ENCODE measurements around the gene GHR. TPM values are rescaled to one million over a fixed set of nuclear protein-coding genes. Genes with fewer than 3 reads are reported as not detected.

Gene GHR
- total RNA-seq, 2 donors from 2014 or later = 0.27 to 1.2 TPM

DNA sequence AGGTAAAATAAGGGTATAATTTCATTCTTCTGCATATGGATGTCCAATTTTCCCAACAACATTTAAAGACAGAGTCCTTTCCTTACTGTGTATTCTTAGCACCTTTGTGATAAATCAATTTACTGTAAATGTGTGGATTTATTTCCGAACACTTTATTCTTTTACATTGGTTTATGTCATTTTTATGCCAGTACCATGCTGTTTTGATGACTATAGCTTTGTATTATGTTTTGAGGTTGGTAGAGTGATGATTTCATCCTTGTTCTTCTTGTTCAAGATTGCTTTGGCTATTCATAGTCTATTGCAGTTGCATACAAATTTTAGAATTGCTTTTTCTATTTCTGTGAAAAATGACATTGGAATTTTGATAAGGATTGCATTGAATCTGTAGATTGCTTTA lies 280.0 kb downstream of the GHR start:
- no peak for DNase-seq
- Histone ChIP-seq H3K27ac (ENCODE audit: low read depth, low read length) (no peak overlapping the region), H3K9ac (ENCODE audit: extremely low read depth, low read length, poor library complexity, severe bottlenecking) (no peak overlapping the region), H3K36me3 (ENCODE audit: control insufficient read depth, insufficient read depth, low read length) (no peaks in the 10 kb centered on the region), H3K27me3 (ENCODE audit: control insufficient read depth, insufficient read depth, low read length, poor library complexity, severe bottlenecking) (no peaks in the 10 kb centered on the region), H3K4me1 (ENCODE audit: control insufficient read depth, insufficient read depth, low read length) (no peaks in the 10 kb centered on the region), H3K4me3 (ENCODE audit: low read length) (no peak overlapping the region), H3K9me3 (ENCODE audit: control insufficient read depth, low read length) (peaks cover 8% of the 10 kb centered on the region)
- Mint-ChIP-seq H3K27me3 (ENCODE audit: insufficient read depth) (no peaks in the 10 kb centered on the region), H3K36me3 (ENCODE audit: low read depth) (no peaks in the 10 kb centered on the region), H3K4me3 (no peak overlapping the region), H3K4me1 (no peaks in the 10 kb centered on the region), H3K9me3 (peaks cover 13% of the 10 kb centered on the region), H3K27ac (no peak overlapping the region)
- TF ChIP-seq, protein P1, sequence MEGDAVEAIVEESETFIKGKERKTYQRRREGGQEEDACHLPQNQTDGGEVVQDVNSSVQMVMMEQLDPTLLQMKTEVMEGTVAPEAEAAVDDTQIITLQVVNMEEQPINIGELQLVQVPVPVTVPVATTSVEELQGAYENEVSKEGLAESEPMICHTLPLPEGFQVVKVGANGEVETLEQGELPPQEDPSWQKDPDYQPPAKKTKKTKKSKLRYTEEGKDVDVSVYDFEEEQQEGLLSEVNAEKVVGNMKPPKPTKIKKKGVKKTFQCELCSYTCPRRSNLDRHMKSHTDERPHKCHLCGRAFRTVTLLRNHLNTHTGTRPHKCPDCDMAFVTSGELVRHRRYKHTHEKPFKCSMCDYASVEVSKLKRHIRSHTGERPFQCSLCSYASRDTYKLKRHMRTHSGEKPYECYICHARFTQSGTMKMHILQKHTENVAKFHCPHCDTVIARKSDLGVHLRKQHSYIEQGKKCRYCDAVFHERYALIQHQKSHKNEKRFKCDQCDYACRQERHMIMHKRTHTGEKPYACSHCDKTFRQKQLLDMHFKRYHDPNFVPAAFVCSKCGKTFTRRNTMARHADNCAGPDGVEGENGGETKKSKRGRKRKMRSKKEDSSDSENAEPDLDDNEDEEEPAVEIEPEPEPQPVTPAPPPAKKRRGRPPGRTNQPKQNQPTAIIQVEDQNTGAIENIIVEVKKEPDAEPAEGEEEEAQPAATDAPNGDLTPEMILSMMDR (conservative IDR thresholded peaks at IDR 0.05) = no peak
- 73% methylated on average over 1 of the region's 1 CpG; no CpG with 5 or more reads in 1 of the 2 experiments for WGBS, 2 experiments (ENCODE audit: insufficient coverage in 1 of 2, insufficient read length in 1 of 2)

DNA sequence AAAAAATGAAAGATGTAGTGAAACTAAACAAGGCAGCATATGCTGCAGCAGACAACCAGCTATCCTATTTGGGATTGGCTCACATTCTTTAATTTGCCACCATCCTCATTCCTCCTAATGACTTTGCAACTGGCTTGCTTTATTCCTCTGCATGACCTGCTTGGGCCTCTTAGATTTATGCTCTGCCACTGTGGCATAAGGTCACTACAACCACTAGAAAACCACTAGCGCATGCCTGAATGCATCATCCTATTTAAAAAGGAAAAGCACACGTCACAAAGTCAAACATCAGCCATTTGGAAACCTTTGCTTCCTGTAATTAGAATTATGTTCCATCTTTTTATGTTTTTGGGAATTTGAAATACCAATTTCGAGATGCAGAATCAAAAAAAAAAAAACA lies 292.5 kb downstream of the GHR start:
- TF ChIP-seq, protein P1 (conservative IDR thresholded peaks at IDR 0.05) = no peak
- Histone ChIP-seq H3K36me3 (ENCODE audit: control insufficient read depth, insufficient read depth, low read length) (no peaks in the 10 kb centered on the region), H3K27ac (ENCODE audit: low read depth, low read length) (no peak overlapping the region), H3K4me3 (ENCODE audit: low read length) (no peak overlapping the region), H3K4me1 (ENCODE audit: control insufficient read depth, insufficient read depth, low read length) (no peaks in the 10 kb centered on the region), H3K9ac (ENCODE audit: extremely low read depth, low read length, poor library complexity, severe bottlenecking) (no peak overlapping the region), H3K9me3 (ENCODE audit: control insufficient read depth, low read length) (no peaks in the 10 kb centered on the region), H3K27me3 (ENCODE audit: control insufficient read depth, insufficient read depth, low read length, poor library complexity, severe bottlenecking) (no peaks in the 10 kb centered on the region)
- H3K4me3 Mint-ChIP-seq = no peak overlapping the region
- no peaks in the 10 kb centered on the region for H3K27me3 Mint-ChIP-seq (ENCODE audit: insufficient read depth)
- H3K9me3 Mint-ChIP-seq = no peaks in the 10 kb centered on the region
- no peaks in the 10 kb centered on the region for H3K4me1 Mint-ChIP-seq
- no peaks in the 10 kb centered on the region for H3K36me3 Mint-ChIP-seq (ENCODE audit: low read depth)
- WGBS, 2 experiments (ENCODE audit: insufficient coverage in 1 of 2, insufficient read length in 1 of 2) = 83 to 88% methylated on average over 1 to 3 of the region's 3 CpGs
- H3K27ac Mint-ChIP-seq = no peak overlapping the region
- no peak for DNase-seq

DNA sequence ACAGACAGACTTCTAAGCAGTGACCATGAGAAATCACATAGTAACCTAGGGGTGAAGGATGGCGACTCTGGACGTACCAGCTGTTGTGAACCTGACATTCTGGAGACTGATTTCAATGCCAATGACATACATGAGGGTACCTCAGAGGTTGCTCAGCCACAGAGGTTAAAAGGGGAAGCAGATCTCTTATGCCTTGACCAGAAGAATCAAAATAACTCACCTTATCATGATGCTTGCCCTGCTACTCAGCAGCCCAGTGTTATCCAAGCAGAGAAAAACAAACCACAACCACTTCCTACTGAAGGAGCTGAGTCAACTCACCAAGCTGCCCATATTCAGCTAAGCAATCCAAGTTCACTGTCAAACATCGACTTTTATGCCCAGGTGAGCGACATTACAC lies 295.4 kb downstream of the GHR start:
- Histone ChIP-seq H3K27ac (ENCODE audit: low read depth, low read length) (no peak overlapping the region), H3K4me3 (ENCODE audit: low read length) (no peak overlapping the region), H3K9me3 (ENCODE audit: control insufficient read depth, low read length) (no peaks in the 10 kb centered on the region), H3K9ac (ENCODE audit: extremely low read depth, low read length, poor library complexity, severe bottlenecking) (no peak overlapping the region), H3K4me1 (ENCODE audit: control insufficient read depth, insufficient read depth, low read length) (no peaks in the 10 kb centered on the region), H3K36me3 (ENCODE audit: control insufficient read depth, insufficient read depth, low read length) (no peaks in the 10 kb centered on the region), H3K27me3 (ENCODE audit: control insufficient read depth, insufficient read depth, low read length, poor library complexity, severe bottlenecking) (no peaks in the 10 kb centered on the region)
- WGBS, 2 experiments (ENCODE audit: insufficient coverage in 1 of 2, insufficient read length in 1 of 2) = 93 to 97% methylated on average over 4 of the region's 4 CpGs
- DNase-seq = no peak
- Mint-ChIP-seq H3K36me3 (ENCODE audit: low read depth) (no peaks in the 10 kb centered on the region), H3K4me3 (no peak overlapping the region), H3K4me1 (no peaks in the 10 kb centered on the region), H3K27ac (no peak overlapping the region), H3K9me3 (no peaks in the 10 kb centered on the region), H3K27me3 (ENCODE audit: insufficient read depth) (no peaks in the 10 kb centered on the region)
- TF ChIP-seq, protein P1 (conservative IDR thresholded peaks at IDR 0.05) = no peak
